ENCODE data around the gene ELFN2.
A peak's percentile ranks its signal among the peaks of the same experiment; 100 is the strongest.

Gene ELFN2

DNA sequence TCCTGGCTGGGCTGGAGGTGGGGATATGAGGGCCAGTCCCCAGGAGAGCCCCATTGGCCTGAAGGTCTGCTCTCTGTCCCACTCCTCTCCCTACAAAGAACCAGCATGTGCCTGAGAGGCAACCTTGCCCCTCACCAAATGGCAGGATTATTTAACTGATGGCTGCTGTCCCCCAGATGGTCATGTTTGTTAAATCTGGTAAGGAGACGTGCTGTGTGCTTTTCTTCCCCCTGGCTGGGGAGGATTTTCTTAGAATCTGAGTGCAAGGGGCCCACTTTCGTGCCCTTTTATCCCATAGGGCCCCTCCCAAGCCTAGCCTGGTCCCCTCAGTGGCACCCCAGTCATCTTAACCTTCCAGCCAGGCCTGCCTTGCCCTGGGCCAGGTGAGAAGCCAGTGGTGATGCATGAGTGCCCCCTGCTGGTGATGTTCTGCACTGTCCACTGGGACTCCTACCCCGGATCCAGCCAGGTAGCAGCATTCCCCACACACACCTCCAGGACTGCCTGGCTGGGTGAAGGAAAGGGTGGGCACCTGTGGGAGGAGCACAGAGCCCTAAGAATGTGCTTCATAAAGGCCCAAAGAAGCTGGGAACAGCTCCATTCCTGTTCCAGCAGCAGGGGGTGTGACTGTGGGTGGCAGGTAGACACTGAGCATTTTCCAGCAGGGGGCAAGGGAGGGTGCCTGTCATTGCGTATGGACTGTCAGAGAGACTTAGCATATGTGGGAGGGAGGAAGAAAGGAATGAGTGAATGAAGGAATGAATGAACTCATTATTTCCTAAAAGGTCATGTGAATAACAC is 30.0 kb upstream of the ELFN2 start:
- TF ChIP-seq, protein P1, sequence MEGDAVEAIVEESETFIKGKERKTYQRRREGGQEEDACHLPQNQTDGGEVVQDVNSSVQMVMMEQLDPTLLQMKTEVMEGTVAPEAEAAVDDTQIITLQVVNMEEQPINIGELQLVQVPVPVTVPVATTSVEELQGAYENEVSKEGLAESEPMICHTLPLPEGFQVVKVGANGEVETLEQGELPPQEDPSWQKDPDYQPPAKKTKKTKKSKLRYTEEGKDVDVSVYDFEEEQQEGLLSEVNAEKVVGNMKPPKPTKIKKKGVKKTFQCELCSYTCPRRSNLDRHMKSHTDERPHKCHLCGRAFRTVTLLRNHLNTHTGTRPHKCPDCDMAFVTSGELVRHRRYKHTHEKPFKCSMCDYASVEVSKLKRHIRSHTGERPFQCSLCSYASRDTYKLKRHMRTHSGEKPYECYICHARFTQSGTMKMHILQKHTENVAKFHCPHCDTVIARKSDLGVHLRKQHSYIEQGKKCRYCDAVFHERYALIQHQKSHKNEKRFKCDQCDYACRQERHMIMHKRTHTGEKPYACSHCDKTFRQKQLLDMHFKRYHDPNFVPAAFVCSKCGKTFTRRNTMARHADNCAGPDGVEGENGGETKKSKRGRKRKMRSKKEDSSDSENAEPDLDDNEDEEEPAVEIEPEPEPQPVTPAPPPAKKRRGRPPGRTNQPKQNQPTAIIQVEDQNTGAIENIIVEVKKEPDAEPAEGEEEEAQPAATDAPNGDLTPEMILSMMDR (IDR thresholded peaks at IDR 0.05; ENCODE audit: insufficient read depth, low read length, poor library complexity, severe bottlenecking): peak; percentile 95
- Histone ChIP-seq H3K4me3 (replicated peaks; ENCODE audit: low read depth, low read length) (no peak overlapping the region), H3K36me3 (ENCODE audit: control insufficient read depth, insufficient read depth, low read length) (no peaks in the 10 kb centered on the region), H3K27me3 (replicated peaks; ENCODE audit: control insufficient read depth, insufficient read depth, low read length) (no peaks in the 10 kb centered on the region)
- DNase-seq (ENCODE audit: extremely low read depth, insufficient read length): peak; percentile 46

GRCh38 chr22:37456346-37456745 is 29.1 kb upstream of the ELFN2 start:
- DNase-seq (ENCODE audit: extremely low read depth, insufficient read length): no peak
- no peaks in the 10 kb centered on the region for H3K27me3 ChIP-seq (replicated peaks; ENCODE audit: control insufficient read depth, insufficient read depth, low read length)
- H3K36me3 ChIP-seq (ENCODE audit: control insufficient read depth, insufficient read depth, low read length): no peaks in the 10 kb centered on the region
- TF ChIP-seq, protein P1 (IDR thresholded peaks at IDR 0.05; ENCODE audit: insufficient read depth, low read length, poor library complexity, severe bottlenecking): no peak
- no peak overlapping the region for H3K4me3 ChIP-seq (replicated peaks; ENCODE audit: low read depth, low read length)

- no peak overlapping the region for H3K4me3 ChIP-seq (replicated peaks; ENCODE audit: low read depth, low read length)
- DNase-seq (ENCODE audit: extremely low read depth, insufficient read length): no peak
- no peaks in the 10 kb centered on the region for H3K27me3 ChIP-seq (replicated peaks; ENCODE audit: control insufficient read depth, insufficient read depth, low read length)
- H3K36me3 ChIP-seq (ENCODE audit: control insufficient read depth, insufficient read depth, low read length): no peaks in the 10 kb centered on the region
- TF ChIP-seq, protein P1 (IDR thresholded peaks at IDR 0.05; ENCODE audit: insufficient read depth, low read length, poor library complexity, severe bottlenecking): no peak
Measured at GRCh38 chr22:37455896-37456295, 28.6 kb upstream of the ELFN2 start.

GRCh38 chr22:37454857-37455686 is 27.8 kb upstream of the ELFN2 start:
- TF ChIP-seq, protein P1 (IDR thresholded peaks at IDR 0.05; ENCODE audit: insufficient read depth, low read length, poor library complexity, severe bottlenecking): no peak
- Histone ChIP-seq H3K4me3 (replicated peaks; ENCODE audit: low read depth, low read length) (no peak overlapping the region), H3K27me3 (replicated peaks; ENCODE audit: control insufficient read depth, insufficient read depth, low read length) (no peaks in the 10 kb centered on the region), H3K36me3 (ENCODE audit: control insufficient read depth, insufficient read depth, low read length) (no peaks in the 10 kb centered on the region)
- DNase-seq (ENCODE audit: extremely low read depth, insufficient read length): no peak

DNA sequence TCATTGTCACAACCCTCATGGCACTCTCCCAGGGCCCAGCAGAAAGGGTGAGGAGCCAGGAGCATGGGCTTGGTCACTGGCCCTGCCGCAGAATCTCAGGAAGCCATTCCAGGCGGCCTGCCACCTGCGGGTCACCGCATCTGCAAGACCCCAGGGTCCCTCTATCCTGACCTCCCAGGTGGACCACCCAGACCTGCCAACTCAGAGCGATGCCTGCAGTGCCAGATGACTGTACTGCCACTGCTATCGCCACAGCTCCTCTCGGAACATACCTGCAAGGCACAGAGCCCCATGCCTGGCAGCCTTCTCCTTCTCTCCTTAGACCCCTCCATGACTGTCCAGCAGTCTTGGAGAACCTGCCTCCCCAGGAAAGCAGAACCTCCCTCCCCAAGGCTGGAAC is 26.4 kb upstream of the ELFN2 start:
- DNase-seq (ENCODE audit: extremely low read depth, insufficient read length): no peak
- no peaks in the 10 kb centered on the region for H3K27me3 ChIP-seq (replicated peaks; ENCODE audit: control insufficient read depth, insufficient read depth, low read length)
- H3K4me3 ChIP-seq (replicated peaks; ENCODE audit: low read depth, low read length): no peak overlapping the region
- TF ChIP-seq, protein P1 (IDR thresholded peaks at IDR 0.05; ENCODE audit: insufficient read depth, low read length, poor library complexity, severe bottlenecking): no peak
- H3K36me3 ChIP-seq (ENCODE audit: control insufficient read depth, insufficient read depth, low read length): no peaks in the 10 kb centered on the region

Measured in GM06990 (cell line).